HG03095 (cell line): ENCODE data around the gene TNK2.
"Not testable (repeated sequence)": the region's sequence is repeated elsewhere in the genome, so short reads cannot be mapped to it uniquely, and the experiment has no call there.

Experiments used
- ATAC-seq: cut with Tn5 transposase; IDR thresholded peaks from one replicate; pipeline ENCODE4 v1.9.1; 2021; ENCODE audit warnings: moderate library complexity; ENCODE audit not compliant: unreplicated experiment

The TNK2 gene

GRCh38 chr3:195907934-195908693 is at the start of gene TNK2:
TSS of gene TNK2 (minus strand) at chr3:195908551. CDS start at chr3:195888588, 19,963 bp downstream.
- no peak for ATAC-seq

- ATAC-seq: no peak
Observed at GRCh38 chr3:195956577-195956976, 48.2 kb upstream of the TNK2 start.

- ATAC-seq: not testable (repeated sequence)
Observed at GRCh38 chr3:195955416-195955841, 47.1 kb upstream of the TNK2 start.

- peak; percentile 44 for ATAC-seq
Observed at GRCh38 chr3:195954752-195955119, 46.4 kb upstream of the TNK2 start.

- peak; percentile 90 for ATAC-seq
Observed at GRCh38 chr3:195954052-195954751, 45.9 kb upstream of the TNK2 start.

- not testable (repeated sequence) for ATAC-seq
Observed at GRCh38 chr3:195952590-195952989, 44.2 kb upstream of the TNK2 start.

GRCh38 chr3:195951443-195952177 is 43.3 kb upstream of the TNK2 start:
- ATAC-seq: not testable (repeated sequence)

GRCh38 chr3:195950731-195951130 is 42.4 kb upstream of the TNK2 start:
- ATAC-seq: not testable (repeated sequence)

DNA sequence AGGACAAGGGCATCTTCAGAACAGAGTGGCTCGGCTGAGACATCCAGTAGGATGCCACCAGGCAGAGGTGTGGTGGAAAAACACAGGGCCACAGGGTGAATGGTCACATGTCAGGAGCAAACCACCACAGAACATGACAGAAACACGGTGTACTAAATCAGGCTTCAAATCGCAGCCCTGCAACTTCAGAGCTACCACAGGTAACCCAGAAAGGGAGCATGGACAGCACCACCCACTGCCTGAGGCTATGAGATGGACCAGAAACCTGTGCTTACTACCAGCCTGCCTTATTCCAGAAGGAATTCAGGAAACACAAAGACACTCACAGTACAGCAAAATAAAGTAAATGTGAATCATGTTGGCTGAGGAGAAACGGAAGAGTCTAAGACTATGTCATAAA is 41.8 kb upstream of the TNK2 start:
- ATAC-seq: not testable (repeated sequence)

- not testable (repeated sequence) for ATAC-seq
Observed at GRCh38 chr3:195946910-195947699, 38.8 kb upstream of the TNK2 start.

DNA sequence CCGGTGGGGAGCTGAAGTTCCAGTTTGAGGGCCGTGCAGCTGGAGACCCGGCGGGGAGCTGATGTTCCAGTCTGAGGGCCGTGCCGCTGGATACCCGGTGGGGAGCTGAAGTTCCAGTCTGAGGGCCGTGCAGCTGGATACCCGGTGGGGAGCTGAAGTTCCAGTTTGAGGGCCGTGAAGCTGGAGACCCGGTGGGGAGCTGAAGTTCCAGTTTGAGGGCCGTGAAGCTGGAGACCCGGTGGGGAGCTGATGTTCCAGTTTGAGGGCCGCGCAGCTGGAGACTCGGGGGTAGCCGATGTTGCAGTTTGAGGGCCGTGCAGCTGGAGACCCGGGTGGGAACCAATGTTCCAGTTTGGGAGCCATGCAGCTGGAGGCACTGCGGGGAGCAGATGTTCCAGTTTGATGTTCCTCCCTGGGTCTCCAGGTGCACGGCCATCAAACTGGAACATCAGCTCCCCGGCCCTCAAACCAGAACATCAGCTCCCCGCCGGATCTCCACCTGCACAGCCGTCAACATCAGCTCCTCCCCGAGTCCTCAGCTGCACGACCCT is 33.0 kb upstream of the TNK2 start:
- ATAC-seq: not testable (repeated sequence)

GRCh38 chr3:195940806-195941205 is 32.5 kb upstream of the TNK2 start:
- ATAC-seq: not testable (repeated sequence)

DNA sequence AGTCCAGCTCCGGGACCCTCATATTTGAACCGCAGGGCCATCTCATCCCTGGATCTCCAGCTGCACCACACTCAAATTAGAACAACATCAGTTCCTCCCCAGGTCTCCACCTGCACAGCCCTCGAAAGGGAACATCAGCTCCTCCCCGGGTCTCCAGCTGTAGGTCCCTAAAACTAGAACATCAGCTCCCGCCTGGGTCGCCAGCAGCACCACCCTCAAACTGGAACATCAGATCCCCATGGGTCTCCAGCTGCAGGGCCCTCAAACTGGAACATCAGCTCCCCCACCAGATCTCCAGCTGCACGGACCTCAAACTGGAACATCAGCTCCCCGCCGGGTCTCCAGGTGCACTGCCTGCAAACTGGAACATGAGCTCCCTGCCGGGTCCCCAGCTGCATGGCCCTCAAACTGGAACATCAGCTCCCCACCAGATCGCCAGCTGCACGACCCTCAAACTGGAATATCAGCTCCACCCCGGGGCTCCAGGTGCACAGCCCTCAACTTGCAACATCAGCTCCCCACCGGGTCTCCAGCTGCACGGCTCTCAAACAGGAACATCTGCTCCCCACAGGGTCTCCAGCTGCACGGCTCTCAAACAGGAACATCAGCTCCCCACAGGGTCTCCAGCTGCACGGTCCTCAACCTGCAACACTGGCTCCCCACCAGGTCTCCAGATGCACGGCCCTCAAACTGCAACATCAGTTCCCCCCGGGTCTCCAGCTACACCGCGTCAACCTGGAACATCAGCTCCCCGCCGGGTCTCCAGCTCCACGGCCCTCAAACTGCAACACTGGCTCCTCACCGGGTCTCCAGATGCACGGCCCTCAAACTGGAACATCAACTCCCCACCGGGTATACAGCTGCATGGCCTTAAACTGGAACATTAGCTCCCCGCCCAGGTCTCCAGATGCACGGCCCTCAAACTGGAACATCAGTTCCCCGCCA is 31.4 kb upstream of the TNK2 start:
- ATAC-seq: not testable (repeated sequence)

- not testable (repeated sequence) for ATAC-seq
Observed at GRCh38 chr3:195933044-195933430, 24.7 kb upstream of the TNK2 start.

DNA sequence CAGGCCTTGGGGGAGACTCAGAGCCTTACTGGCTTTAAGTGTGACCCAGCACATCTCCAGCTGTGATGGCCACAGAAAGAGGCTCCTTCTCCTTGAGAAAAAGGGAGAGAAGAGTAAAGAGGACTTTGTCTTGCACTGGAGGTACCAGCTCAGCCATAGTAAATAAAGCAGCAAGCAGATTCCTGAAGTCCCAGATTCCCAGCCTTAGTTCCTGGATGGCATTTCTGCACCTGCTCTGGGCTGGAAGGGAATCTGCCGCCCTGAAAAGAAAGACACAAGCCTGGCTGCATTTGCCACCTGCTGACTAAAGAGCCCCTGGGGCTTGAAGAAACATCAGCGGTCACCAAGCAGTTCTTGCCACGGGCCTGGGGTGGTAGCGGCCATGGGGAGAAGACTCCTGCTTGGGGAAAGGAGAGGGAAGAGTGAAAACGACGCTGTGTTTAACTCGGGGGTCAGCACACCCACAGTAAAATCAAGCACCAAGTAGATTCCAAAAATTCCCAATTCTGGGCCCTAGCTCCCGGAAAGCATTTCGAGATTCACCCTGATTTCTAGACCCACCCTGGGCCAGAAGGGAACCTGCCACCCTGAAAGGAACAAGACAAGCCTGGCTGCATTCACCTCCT is 24.2 kb upstream of the TNK2 start:
- no peak for ATAC-seq

DNA sequence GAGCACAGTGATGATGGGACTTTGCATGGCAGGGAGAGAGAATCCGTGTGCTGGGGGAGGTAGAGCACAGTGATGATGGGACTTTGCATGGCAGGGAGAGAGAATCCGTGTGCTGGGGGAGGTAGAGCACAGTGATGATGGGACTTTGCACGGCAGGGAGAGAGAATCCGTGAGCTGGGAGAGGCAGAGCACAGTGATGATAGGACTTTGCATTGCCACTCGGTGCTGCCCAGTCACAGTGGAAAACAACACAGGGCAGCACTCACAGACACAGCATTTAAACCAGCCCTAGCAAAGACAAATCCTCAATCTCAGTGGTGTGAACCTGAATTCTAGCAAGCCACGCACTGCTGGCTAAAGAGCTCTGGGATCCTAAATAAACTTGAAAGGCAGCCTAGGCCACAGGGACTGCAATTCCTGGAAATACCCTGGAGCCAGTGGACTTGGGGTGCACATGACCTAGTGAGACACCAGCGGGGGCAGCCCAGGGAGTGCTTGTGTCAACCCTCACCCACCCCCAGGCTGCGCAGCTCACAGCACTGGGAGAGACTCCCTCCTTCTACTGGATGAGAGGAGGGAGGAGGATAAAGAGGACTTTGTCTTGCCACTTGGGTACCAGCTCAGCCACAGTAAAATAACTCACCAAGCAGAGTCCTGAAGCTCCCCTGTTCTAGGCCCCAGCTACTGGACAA is 23.4 kb upstream of the TNK2 start:
- ATAC-seq: no peak

- no peak for ATAC-seq
Observed at GRCh38 chr3:195929452-195929851, 21.1 kb upstream of the TNK2 start.

DNA sequence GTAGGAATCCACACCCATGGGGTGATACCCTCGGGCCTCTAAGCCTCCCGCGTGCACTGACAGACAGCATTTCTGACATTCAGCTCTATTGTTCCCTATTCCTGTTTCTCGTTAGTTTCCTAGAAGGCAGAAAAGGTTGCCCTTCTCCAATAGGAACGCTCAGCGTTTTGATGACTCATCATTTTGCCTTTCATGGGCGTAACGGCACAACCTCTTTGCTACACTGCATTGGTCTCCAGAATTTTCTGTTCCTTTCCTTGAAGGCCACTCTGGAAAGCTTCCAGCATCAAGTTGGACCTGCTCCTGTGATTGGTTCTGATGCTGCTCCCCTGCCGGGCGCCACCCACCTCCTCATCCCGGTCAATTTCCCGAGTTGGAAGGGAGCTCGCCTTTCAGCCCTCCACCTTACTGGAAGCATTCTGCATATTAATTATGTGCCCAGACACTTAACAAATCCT is 13.0 kb upstream of the TNK2 start:
- ATAC-seq: no peak
